Transverse colon (tissue), 4 donors: Measurements from ENCODE around the gene KCND2.

ENCODE experiments used
- EP300 ChIP-seq: sonication (generic); formaldehyde crosslinking; IDR thresholded peaks from one replicate; pipeline ENCODE4 v1.6.1; 2017; ENCODE audit warnings: antibody characterized with exemption, low read depth
- POLR2A ChIP-seq: fragments of 450-650 bp; IDR thresholded peaks from one replicate; pipeline ENCODE4 v1.6.1; 2016; ENCODE audit warnings: antibody characterized with exemption, mild to moderate bottlenecking, moderate library complexity
- POLR2AphosphoS5 ChIP-seq, 3 donors: sonication (generic); formaldehyde crosslinking; IDR thresholded peaks; one replicate each; pipeline ENCODE4 v1.6.1; 2016; ENCODE audit warnings: antibody characterized with exemption in 3 of 3
- TF ChIP-seq, protein P1 (sequence below), 5 experiments: fragments of 200-600 bp in 3 of 5; fragments of 450-650 bp in 2 of 5; sonication (generic) in 3 of 5; IDR thresholded peaks; 1 replicate in 2 of 5; 2 replicates in 3 of 5; pipeline ENCODE4 v1.5.1; 2016 to 2017; ENCODE audit warnings: antibody characterized with exemption in 5 of 5, inconsistent platforms in 3 of 5, mild to moderate bottlenecking in 2 of 5, moderate library complexity in 1 of 5

DNA sequence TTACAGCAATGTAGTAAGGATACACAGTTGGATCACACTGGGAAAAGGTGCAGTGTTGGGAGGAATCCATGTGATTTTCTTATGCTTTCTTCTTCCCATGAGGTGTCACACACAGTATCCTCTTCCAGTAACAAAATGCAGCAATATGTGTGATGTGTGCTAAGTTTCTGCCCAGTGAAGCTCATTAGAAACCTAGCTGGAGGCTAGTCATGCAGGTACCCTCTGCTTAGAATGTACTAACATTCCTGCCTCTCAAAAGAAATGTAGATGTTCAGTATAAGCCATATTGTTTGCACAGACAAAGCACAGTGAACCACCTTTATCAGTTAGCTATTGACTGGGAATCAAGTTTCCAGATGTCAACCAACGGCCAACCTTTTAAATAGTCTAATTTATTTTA lies 12.9 kb upstream of the KCND2 start:
- TF ChIP-seq, protein P1, sequence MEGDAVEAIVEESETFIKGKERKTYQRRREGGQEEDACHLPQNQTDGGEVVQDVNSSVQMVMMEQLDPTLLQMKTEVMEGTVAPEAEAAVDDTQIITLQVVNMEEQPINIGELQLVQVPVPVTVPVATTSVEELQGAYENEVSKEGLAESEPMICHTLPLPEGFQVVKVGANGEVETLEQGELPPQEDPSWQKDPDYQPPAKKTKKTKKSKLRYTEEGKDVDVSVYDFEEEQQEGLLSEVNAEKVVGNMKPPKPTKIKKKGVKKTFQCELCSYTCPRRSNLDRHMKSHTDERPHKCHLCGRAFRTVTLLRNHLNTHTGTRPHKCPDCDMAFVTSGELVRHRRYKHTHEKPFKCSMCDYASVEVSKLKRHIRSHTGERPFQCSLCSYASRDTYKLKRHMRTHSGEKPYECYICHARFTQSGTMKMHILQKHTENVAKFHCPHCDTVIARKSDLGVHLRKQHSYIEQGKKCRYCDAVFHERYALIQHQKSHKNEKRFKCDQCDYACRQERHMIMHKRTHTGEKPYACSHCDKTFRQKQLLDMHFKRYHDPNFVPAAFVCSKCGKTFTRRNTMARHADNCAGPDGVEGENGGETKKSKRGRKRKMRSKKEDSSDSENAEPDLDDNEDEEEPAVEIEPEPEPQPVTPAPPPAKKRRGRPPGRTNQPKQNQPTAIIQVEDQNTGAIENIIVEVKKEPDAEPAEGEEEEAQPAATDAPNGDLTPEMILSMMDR (IDR thresholded peaks at IDR 0.05) = no peak
- TF ChIP-seq POLR2A (no peak), POLR2AphosphoS5 (IDR thresholded peaks at IDR 0.05) (no peak), EP300 (no peak)
